ENCODE measurements around the gene CCNQ.

CCNQ gene

DNA sequence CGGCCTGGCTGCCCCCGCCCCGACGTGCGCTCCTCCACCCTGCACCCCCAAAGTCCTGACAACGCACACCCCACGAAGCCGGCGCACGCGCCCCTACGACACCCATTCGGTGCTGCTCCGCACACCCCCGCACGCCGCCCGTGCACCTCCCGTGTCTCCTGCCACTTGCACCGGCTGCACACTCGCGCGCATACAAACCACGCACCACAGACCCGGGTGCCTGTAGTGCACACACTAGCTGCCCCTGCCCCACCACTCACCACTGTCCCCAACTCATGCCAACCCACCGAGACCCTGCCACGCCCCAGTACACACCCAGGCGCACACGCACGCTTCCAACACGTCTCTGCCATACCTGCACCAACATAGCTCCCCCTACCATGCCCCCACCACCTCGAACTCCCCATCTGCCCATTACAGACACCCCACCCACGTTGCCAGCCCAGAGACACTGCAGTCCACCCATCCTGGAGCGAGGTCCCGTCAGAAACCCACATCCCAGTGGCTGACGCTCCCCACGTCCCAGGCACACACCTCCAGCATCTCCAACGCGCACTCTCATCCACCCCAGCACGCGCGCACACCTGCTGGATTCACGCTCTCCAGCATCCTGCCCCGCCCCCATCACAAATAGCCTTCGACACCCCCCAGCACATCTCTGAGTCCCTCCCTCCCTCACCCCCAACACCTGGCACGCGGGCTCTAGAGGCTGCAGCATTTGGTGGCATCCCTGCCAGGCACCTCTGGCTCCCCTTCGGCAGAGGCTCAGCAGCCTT, 43.9 kb upstream of the CCNQ start (continued):
- TF ChIP-seq, protein P1, sequence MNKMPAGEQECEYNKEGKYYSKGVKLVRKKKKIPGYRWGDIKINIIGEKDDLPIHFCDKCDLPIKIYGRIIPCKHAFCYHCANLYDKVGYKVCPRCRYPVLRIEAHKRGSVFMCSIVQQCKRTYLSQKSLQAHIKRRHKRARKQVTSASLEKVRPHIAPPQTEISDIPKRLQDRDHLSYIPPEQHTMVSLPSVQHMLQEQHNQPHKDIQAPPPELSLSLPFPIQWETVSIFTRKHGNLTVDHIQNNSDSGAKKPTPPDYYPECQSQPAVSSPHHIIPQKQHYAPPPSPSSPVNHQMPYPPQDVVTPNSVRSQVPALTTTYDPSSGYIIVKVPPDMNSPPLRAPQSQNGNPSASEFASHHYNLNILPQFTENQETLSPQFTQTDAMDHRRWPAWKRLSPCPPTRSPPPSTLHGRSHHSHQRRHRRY (tag by site-specific recombination; IDR thresholded peaks at IDR 0.05) = peak; percentile 76; the same call in 1 of the 2 replicates
- TF ChIP-seq KLF8 (tag by site-specific recombination; IDR thresholded peaks at IDR 0.05) = peak; percentile 53; the same call in 1 of the 2 replicates
- TF ChIP-seq ZFP41 (tag by site-specific recombination; IDR thresholded peaks at IDR 0.05; ENCODE audit: borderline replicate concordance) = no peak
- peak; percentile 93 for TF ChIP-seq SCRT2 (tag by site-specific recombination; IDR thresholded peaks at IDR 0.05)
- TF ChIP-seq ZBTB48 (tag by site-specific recombination; IDR thresholded peaks at IDR 0.05) = 0 out of 2 replicates have a peak, but pooled peaks have one; percentile 42
- TF ChIP-seq ZIC2 (tag by site-specific recombination; IDR thresholded peaks at IDR 0.05) = peak; percentile 45
- TF ChIP-seq ZNF555 (tag by site-specific recombination; conservative IDR thresholded peaks at IDR 0.05) = no peak
- TF ChIP-seq, protein P2, sequence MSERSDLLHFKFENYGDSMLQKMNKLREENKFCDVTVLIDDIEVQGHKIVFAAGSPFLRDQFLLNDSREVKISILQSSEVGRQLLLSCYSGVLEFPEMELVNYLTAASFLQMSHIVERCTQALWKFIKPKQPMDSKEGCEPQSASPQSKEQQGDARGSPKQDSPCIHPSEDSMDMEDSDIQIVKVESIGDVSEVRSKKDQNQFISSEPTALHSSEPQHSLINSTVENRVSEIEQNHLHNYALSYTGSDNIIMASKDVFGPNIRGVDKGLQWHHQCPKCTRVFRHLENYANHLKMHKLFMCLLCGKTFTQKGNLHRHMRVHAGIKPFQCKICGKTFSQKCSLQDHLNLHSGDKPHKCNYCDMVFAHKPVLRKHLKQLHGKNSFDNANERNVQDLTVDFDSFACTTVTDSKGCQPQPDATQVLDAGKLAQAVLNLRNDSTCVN (tag by site-specific recombination; optimal IDR thresholded peaks at IDR 0.05) = peak; percentile 35
- TF ChIP-seq ZNF600 (tag by site-specific recombination; IDR thresholded peaks at IDR 0.05) = peak; percentile 67
- TF ChIP-seq ZNF184 (tag by site-specific recombination; IDR thresholded peaks at IDR 0.05) = no peak
- 0 out of 2 replicates have a peak, but pooled peaks have one; percentile 39 for TF ChIP-seq ZNF837 (tag by site-specific recombination; IDR thresholded peaks at IDR 0.05)
- TF ChIP-seq ZNF146 (tag by site-specific recombination; IDR thresholded peaks at IDR 0.05) = 0 out of 2 replicates have a peak, but pooled peaks have one; percentile 4
- no peak for TF ChIP-seq ZNF791 (tag by site-specific recombination; IDR thresholded peaks at IDR 0.05)
- TF ChIP-seq ZNF391 (tag by site-specific recombination; IDR thresholded peaks at IDR 0.05; ENCODE audit: borderline replicate concordance, low read depth) = peak; percentile 68
- 0 out of 2 replicates have a peak, but pooled peaks have one; percentile 8 for TF ChIP-seq HOXC10 (CRISPR knock-in tag; IDR thresholded peaks at IDR 0.05)
- TF ChIP-seq, protein P3, sequence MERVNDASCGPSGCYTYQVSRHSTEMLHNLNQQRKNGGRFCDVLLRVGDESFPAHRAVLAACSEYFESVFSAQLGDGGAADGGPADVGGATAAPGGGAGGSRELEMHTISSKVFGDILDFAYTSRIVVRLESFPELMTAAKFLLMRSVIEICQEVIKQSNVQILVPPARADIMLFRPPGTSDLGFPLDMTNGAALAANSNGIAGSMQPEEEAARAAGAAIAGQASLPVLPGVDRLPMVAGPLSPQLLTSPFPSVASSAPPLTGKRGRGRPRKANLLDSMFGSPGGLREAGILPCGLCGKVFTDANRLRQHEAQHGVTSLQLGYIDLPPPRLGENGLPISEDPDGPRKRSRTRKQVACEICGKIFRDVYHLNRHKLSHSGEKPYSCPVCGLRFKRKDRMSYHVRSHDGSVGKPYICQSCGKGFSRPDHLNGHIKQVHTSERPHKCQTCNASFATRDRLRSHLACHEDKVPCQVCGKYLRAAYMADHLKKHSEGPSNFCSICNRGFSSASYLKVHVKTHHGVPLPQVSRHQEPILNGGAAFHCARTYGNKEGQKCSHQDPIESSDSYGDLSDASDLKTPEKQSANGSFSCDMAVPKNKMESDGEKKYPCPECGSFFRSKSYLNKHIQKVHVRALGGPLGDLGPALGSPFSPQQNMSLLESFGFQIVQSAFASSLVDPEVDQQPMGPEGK (tag by site-specific recombination; IDR thresholded peaks at IDR 0.05) = peak; percentile 72
- no peak; the same call in 1 of the 2 replicates for TF ChIP-seq PRDM2 (tag by site-specific recombination; IDR thresholded peaks at IDR 0.05; ENCODE audit: borderline replicate concordance)
- TF ChIP-seq KLF9 (tag by site-specific recombination; IDR thresholded peaks at IDR 0.05; ENCODE audit: low read depth) = peak; percentile 77
- TF ChIP-seq ZBTB20 (tag by site-specific recombination; IDR thresholded peaks at IDR 0.05) = no peak
- TF ChIP-seq, protein P4, sequence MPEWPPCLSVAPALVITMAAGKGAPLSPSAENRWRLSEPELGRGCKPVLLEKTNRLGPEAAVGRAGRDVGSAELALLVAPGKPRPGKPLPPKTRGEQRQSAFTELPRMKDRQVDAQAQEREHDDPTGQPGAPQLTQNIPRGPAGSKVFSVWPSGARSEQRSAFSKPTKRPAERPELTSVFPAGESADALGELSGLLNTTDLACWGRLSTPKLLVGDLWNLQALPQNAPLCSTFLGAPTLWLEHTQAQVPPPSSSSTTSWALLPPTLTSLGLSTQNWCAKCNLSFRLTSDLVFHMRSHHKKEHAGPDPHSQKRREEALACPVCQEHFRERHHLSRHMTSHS (tag by site-specific recombination; IDR thresholded peaks at IDR 0.05) = no peak
- TF ChIP-seq RBAK (tag by site-specific recombination; IDR thresholded peaks at IDR 0.05) = no peak
- TF ChIP-seq ZBTB10 (tag by site-specific recombination; IDR thresholded peaks at IDR 0.05) = peak; percentile 33; the same call in 1 of the 2 replicates
- TF ChIP-seq ZNF549 (tag by site-specific recombination; IDR thresholded peaks at IDR 0.05) = no peak
- no peak for TF ChIP-seq OSR2 (tag by site-specific recombination; IDR thresholded peaks at IDR 0.05)
